Measurements from ENCODE around the gene EGFR. TPM values are rescaled to one million over a fixed set of nuclear protein-coding genes. Genes with fewer than 3 reads are reported as not detected.

The EGFR gene
- total RNA-seq, 1 donor from 2014 or later: 78.3 TPM

- H3K36me3 ChIP-seq: peaks cover 52% of the 10 kb centered on the region
- no peaks in the 10 kb centered on the region for H3K27me3 ChIP-seq
- no peak for ATAC-seq
- no peaks in the 10 kb centered on the region for H3K9me3 ChIP-seq
- DNase-seq: no peak
- H3K4me1 ChIP-seq: peaks cover 8% of the 10 kb centered on the region
- no peak overlapping the region for H3K4me3 ChIP-seq
- no peak overlapping the region for H3K27ac ChIP-seq
- intact Hi-C loops (cut with DNase I): no loop called here
- no peak for TF ChIP-seq CTCF (IDR thresholded peaks at IDR 0.05)
These were observed 188.8 kb downstream of the EGFR start for GRCh38 chr7:55207436-55208125.

- no peak overlapping the region for H3K27ac ChIP-seq
- H3K4me3 ChIP-seq: no peak overlapping the region
- no peaks in the 10 kb centered on the region for H3K9me3 ChIP-seq
- no peak for TF ChIP-seq CTCF (IDR thresholded peaks at IDR 0.05)
- peaks cover 43% of the 10 kb centered on the region for H3K36me3 ChIP-seq
- intact Hi-C loops (cut with DNase I): no loop called here
- no peaks in the 10 kb centered on the region for H3K27me3 ChIP-seq
- peaks cover 8% of the 10 kb centered on the region for H3K4me1 ChIP-seq
- ATAC-seq: no peak
- no peak for DNase-seq
These were observed 190.5 kb downstream of the EGFR start for GRCh38 chr7:55209366-55209765.

- ATAC-seq (no peak), DNase-seq (no peak)
- peaks cover 34% of the 10 kb centered on the region for H3K36me3 ChIP-seq
- peaks cover 8% of the 10 kb centered on the region for H3K4me1 ChIP-seq
- no peak for TF ChIP-seq CTCF (IDR thresholded peaks at IDR 0.05)
- no peak overlapping the region for H3K4me3 ChIP-seq
- H3K27me3 ChIP-seq: no peaks in the 10 kb centered on the region
- H3K27ac ChIP-seq: no peak overlapping the region
- no peaks in the 10 kb centered on the region for H3K9me3 ChIP-seq
- intact Hi-C loops (cut with DNase I): no loop called here
These were observed 191.4 kb downstream of the EGFR start for GRCh38 chr7:55210176-55210575.

- intact Hi-C loops (cut with DNase I): no loop called here
- DNase-seq (no peak), ATAC-seq (no peak)
- Histone ChIP-seq H3K27me3 (no peaks in the 10 kb centered on the region), H3K27ac (no peak overlapping the region), H3K4me3 (no peak overlapping the region), H3K9me3 (no peaks in the 10 kb centered on the region), H3K36me3 (peaks cover 29% of the 10 kb centered on the region), H3K4me1 (peaks cover 8% of the 10 kb centered on the region)
- no peak for TF ChIP-seq CTCF (IDR thresholded peaks at IDR 0.05)
These were observed 191.9 kb downstream of the EGFR start for GRCh38 chr7:55210716-55211115.

- peaks cover 8% of the 10 kb centered on the region for H3K4me1 ChIP-seq
- ATAC-seq (peak; percentile 70), DNase-seq (no peak)
- TF ChIP-seq CTCF (IDR thresholded peaks at IDR 0.05): no peak
- no peaks in the 10 kb centered on the region for H3K27me3 ChIP-seq
- peaks cover 19% of the 10 kb centered on the region for H3K36me3 ChIP-seq
- intact Hi-C loops (cut with DNase I): no loop called here
- no peaks in the 10 kb centered on the region for H3K9me3 ChIP-seq
- no peak overlapping the region for H3K4me3 ChIP-seq
- no peak overlapping the region for H3K27ac ChIP-seq
These were observed 192.9 kb downstream of the EGFR start for GRCh38 chr7:55211726-55212125.

- peaks cover 8% of the 10 kb centered on the region for H3K4me1 ChIP-seq
- peak; percentile 46 for ATAC-seq
- intact Hi-C loops (cut with DNase I): no loop called here
- peaks cover 14% of the 10 kb centered on the region for H3K36me3 ChIP-seq
- H3K9me3 ChIP-seq: no peaks in the 10 kb centered on the region
- H3K27me3 ChIP-seq: no peaks in the 10 kb centered on the region
- no peak overlapping the region for H3K27ac ChIP-seq
- H3K4me3 ChIP-seq: no peak overlapping the region
- no peak for TF ChIP-seq CTCF (IDR thresholded peaks at IDR 0.05)
- no peak for DNase-seq
These were observed 193.4 kb downstream of the EGFR start for GRCh38 chr7:55212176-55212575.
